Umbilical cord (tissue), 2 donors: ENCODE data around the gene FEN1. TPM values are rescaled to one million over a fixed set of nuclear protein-coding genes. Genes with fewer than 3 reads are reported as not detected.

Experiments
- DNase-seq: peaks from one replicate; pipeline ENCODE4 v3.0.0-alpha.2; 2015; ENCODE audit warnings: low spot score
- total RNA-seq: library from RNA; depleted of rRNA; stranded (reverse); fragments of >200 nt; gene quantifications from one replicate; pipeline ENCODE4 v1.2.3, GENCODE V29; 2014; ENCODE audit warnings: low replicate concordance; ENCODE audit not compliant: insufficient read depth

FEN1 gene
- total RNA-seq, 1 donor from 2014 or later: 2.6 TPM

DNA sequence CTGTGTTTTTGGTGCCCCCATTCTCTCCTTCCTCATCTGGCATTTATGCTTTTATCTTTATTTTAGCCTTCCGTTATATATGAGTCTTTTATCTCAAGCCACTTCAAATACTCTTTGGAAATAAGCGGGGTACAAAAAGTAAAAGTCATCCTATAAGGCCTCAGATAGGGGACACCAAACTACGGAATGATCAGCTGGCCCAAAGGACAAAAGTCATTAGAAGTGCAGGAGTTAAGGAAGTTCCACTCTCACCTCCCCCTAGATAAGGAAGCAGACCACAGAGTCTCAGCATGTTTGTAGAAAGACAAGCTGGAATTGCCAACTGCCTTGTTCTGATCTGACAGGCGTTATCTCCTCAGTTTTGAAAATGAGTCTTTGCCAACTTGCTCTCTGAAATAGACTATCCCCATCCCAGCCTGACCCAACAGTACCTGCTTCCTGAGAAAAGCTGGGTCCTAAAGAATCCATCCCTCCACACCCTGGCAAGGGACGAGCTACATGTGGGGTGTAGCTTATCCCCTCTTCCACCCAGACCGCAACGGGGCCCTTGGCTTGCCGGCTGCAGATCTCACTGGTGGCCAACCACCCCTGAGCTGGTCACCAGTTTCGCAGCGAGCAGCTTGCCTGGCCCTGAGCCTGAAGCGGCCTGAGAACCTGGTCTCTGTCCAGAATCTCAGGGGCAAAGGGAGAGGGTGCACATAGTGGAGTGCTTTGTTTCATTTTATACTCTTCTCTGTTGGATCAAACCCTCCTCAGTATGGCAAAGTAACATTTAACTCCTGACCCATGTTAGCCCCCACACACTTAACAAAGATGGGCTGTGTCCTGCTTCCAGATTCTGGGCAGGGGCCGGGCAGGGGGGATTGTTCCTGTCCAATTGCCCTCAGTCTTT lies 49.2 kb downstream of the FEN1 start:
- no peak for DNase-seq

GRCh38 chr11:61842528-61842820 lies 49.8 kb downstream of the FEN1 start:
- no peak for DNase-seq

GRCh38 chr11:61844909-61845565 lies 52.3 kb downstream of the FEN1 start:
- DNase-seq: no peak

DNA sequence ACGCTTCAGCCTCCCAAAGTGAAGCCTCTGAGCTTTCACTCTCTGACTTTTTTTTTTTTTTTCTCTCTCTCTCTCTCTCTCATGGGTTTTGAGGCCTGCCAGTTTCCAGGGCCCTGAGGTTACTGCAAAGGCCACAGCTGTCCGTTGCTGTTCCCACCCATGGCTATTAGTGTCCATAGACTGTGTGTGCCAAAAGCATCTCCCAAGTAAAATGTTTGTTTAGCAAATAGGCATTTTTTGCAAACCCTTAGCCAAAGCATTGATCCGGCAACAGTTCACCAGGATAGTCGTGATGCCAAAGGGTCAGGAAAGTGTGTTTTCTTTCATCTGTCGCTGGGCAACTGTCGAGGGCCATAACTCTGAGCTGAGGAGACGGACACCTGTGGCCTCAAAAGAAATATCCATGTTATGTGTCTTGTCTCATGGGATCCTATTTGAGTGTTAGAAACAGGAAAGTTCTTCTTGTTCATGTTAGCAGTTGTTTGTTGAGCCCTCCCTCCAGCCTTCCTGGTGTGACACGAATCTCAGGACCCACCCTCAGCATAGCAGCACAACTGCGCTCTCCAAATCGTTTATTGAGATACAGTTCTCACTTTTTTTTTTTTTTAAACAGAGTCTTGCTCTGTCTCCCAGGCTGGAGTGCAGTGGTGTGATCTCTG lies 53.8 kb downstream of the FEN1 start:
- no peak for DNase-seq

Other genes starting within 250 kb of the FEN1 start
- 1.4 TPM for gene SYT7, start 211.8 kb upstream of the FEN1 start, total RNA-seq
- 1.4 TPM for gene DAGLA, start 112.5 kb upstream of the FEN1 start, total RNA-seq
- gene MYRF, start 40.3 kb upstream of the FEN1 start, total RNA-seq: 14.2 TPM
- gene TMEM258, start 312 bp upstream of the FEN1 start, total RNA-seq: 54.7 TPM
- gene FADS1, start 24.1 kb downstream of the FEN1 start, total RNA-seq: 33.0 TPM
- gene FADS2, start 35.4 kb downstream of the FEN1 start, total RNA-seq: 46.2 TPM
- gene FADS3, start 98.6 kb downstream of the FEN1 start, total RNA-seq: 32.0 TPM
- gene RAB3IL1, start 124.7 kb downstream of the FEN1 start, total RNA-seq: 10.1 TPM
- gene BEST1, start 157.4 kb downstream of the FEN1 start, total RNA-seq: 7.5 TPM
- gene FTH1, start 174.7 kb downstream of the FEN1 start, total RNA-seq: 516 TPM